ENCODE data around the gene TM7SF2. TPM values are rescaled to one million over a fixed set of nuclear protein-coding genes. Genes with fewer than 3 reads are reported as not detected.

The TM7SF2 gene
- total RNA-seq, 1 donor from 2014 or later = 36.1 TPM

DNA sequence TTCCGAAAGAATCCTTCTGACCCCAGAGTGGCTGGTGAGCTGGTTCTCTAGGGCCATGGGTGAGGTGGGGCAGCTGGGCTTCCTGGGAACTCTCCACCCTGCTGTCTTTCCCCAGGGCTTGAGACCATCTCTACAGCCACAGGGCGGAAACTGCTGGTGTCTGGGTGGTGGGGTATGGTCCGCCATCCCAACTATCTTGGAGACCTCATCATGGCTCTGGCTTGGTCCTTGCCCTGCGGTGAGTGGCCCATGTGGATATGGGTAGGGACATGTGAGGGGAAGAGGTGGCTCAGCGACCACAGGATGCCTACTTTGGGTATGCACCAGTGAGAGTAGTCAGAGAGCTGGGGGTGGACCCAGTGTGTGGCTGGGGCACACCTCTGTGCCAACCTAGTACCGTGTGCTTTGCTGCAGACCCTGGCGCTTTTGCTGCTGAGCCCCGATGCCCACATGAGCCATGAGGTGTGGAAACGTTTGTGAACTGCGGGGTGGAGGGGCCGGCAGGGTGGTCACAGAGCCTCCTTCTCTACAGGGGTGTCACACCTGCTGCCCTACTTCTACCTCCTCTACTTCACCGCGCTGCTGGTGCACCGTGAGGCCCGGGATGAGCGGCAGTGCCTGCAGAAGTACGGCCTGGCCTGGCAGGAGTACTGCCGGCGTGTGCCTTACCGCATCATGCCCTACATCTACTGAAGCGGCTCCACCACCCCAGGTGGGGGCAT is 3.9 kb downstream of the TM7SF2 start:
- Mint-ChIP-seq H3K36me3 (peaks cover 11% of the 10 kb centered on the region), H3K4me3 (peak overlapping the region; percentile 88), H3K4me1 (peaks cover 29% of the 10 kb centered on the region), H3K27me3 (ENCODE audit: insufficient read depth, low read depth) (peaks cover 8% of the 10 kb centered on the region), H3K9me3 (no peaks in the 10 kb centered on the region), H3K27ac (no peak overlapping the region)
- no peak overlapping the region for H3K27ac ChIP-seq
- H3K36me3 ChIP-seq = peaks cover 3% of the 10 kb centered on the region
- H3K27me3 ChIP-seq = no peaks in the 10 kb centered on the region
- H2AFZ ChIP-seq (replicated peaks) = no peak overlapping the region
- peaks cover 26% of the 10 kb centered on the region for H4K20me1 ChIP-seq (ENCODE audit: low read depth)
- TF ChIP-seq, protein P1, sequence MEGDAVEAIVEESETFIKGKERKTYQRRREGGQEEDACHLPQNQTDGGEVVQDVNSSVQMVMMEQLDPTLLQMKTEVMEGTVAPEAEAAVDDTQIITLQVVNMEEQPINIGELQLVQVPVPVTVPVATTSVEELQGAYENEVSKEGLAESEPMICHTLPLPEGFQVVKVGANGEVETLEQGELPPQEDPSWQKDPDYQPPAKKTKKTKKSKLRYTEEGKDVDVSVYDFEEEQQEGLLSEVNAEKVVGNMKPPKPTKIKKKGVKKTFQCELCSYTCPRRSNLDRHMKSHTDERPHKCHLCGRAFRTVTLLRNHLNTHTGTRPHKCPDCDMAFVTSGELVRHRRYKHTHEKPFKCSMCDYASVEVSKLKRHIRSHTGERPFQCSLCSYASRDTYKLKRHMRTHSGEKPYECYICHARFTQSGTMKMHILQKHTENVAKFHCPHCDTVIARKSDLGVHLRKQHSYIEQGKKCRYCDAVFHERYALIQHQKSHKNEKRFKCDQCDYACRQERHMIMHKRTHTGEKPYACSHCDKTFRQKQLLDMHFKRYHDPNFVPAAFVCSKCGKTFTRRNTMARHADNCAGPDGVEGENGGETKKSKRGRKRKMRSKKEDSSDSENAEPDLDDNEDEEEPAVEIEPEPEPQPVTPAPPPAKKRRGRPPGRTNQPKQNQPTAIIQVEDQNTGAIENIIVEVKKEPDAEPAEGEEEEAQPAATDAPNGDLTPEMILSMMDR (IDR thresholded peaks at IDR 0.05) = no peak
- TF ChIP-seq EZH2phosphoT487 (IDR thresholded peaks at IDR 0.05) (no peak), EZH2 (IDR thresholded peaks at IDR 0.05) (no peak)
- H3K9me3 ChIP-seq (ENCODE audit: low read depth) = no peaks in the 10 kb centered on the region
- H3K4me2 ChIP-seq = no peak overlapping the region
- H3K9ac ChIP-seq = no peak overlapping the region
- H3F3A ChIP-seq (ENCODE audit: low read depth) = peaks cover 67% of the 10 kb centered on the region
- peaks cover 37% of the 10 kb centered on the region for H3K79me2 ChIP-seq (ENCODE audit: low read depth)
- no peak overlapping the region for H3K4me3 ChIP-seq
- no peak for DNase-seq (ENCODE audit: low spot score)
- peaks cover 9% of the 10 kb centered on the region for H3K4me1 ChIP-seq

DNA sequence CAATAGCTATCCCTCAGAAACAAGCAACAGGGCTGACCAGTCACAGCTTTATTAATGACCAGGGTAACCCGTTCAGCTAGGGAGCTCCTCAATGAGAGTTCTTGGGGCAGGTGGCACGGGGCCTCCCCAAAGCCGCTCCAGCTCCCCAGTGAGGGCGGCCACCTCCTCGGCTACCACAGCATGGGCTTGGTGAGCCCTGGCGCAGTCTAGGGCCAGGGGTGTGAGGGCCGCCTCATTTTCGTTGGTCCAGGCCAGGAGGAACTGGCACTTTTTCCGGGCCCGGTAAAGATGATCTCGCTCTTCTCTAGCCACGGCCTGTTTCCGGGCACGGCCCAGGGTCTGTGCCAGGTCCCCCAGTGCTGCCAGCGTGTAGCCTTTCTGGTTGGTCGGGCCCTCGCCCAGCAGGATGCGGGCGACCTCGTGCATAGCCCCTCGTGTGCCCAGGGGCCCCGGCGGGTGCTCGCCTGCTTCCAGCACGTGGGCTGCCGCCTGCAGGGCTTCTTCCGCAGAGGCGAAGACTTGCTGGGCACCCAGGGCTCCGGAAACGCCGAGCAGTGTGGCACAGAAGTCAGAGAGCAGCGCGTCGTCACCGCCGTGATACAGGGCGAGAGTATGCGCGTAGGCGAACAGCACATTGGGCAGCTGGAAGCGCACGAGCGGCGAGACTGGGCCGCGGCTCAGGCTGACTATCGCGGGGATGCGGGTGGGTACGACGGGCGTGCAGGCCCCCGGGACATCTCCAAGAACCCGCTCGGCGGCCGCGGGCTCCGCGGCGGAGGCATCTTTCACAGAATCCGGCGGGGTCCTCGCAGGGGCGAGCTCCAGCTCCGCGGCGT is 4.9 kb downstream of the TM7SF2 start:
- Histone ChIP-seq H3K4me2 (peak overlapping the region; percentile 77), H3K27me3 (no peaks in the 10 kb centered on the region), H3K4me1 (peaks cover 11% of the 10 kb centered on the region), H2AFZ (replicated peaks) (no peak overlapping the region), H3F3A (ENCODE audit: low read depth) (peaks cover 66% of the 10 kb centered on the region), H3K36me3 (peaks cover 4% of the 10 kb centered on the region), H3K4me3 (peak overlapping the region; percentile 74), H3K27ac (no peak overlapping the region), H3K9ac (peak overlapping the region; percentile 66), H3K9me3 (ENCODE audit: low read depth) (no peaks in the 10 kb centered on the region), H4K20me1 (ENCODE audit: low read depth) (peaks cover 23% of the 10 kb centered on the region), H3K79me2 (ENCODE audit: low read depth) (peaks cover 48% of the 10 kb centered on the region)
- no peaks in the 10 kb centered on the region for H3K9me3 Mint-ChIP-seq
- peak; percentile 52 for DNase-seq (ENCODE audit: low spot score)
- H3K4me1 Mint-ChIP-seq = peaks cover 26% of the 10 kb centered on the region
- peak overlapping the region; percentile 88 for H3K4me3 Mint-ChIP-seq
- H3K27me3 Mint-ChIP-seq (ENCODE audit: insufficient read depth, low read depth) = peaks cover 7% of the 10 kb centered on the region
- H3K36me3 Mint-ChIP-seq = peaks cover 14% of the 10 kb centered on the region
- no peak overlapping the region for H3K27ac Mint-ChIP-seq
- TF ChIP-seq, protein P1 (IDR thresholded peaks at IDR 0.05) = no peak
- TF ChIP-seq EZH2 (IDR thresholded peaks at IDR 0.05) = no peak
- no peak for TF ChIP-seq EZH2phosphoT487 (IDR thresholded peaks at IDR 0.05)

DNA sequence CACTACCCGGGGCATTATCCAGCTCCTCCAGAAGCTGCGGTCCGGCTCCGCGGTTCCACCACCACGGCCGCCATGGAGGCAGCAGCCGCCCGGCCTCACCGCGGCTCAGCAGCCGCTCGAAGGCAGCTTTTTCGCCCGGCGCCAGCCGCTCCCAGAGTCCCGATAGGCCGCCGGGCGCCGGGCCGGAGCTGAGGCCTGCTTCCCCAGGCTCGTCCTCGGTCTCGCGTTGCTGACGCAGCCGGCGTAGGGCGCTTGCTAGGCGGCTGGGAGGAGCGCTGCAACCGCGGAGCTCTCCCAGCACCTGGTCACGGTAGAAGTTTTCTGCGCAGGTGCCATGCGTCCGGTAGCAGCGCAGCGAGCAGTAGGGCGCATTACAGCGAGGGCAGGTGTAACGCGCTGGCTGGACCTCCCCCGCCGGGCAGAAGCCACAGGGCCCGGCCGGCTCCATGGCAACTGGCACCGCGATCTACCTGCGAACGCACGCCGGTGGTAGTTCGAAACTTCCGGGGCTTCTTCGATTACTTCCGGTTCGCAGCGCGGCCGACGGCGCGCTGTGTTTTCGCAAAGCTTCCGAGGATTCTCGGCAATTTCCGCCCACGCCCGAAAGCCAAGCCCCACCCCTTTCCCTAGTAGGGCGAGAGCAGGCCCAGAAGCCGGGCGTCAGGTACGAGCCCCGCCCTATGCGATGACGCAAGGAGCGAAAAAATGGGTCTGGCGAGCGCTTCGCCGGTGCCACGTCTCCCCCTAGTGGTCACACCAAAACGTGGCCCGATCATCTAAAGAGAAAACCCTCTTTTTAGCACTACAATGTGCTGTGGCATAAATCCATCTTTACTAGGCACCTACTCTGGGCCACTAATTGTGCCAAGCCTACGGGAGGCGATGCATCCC is 5.8 kb downstream of the TM7SF2 start, which contains the start of gene ZNHIT2:
TSS of gene ZNHIT2 (minus strand) at position 496 of the 891 bp plus-strand sequence. CDS start at position 448, 48 bp downstream.
- peaks cover 4% of the 10 kb centered on the region for H3K36me3 ChIP-seq
- peak within 1 kb of the TSS; percentile 66 for H3K9ac ChIP-seq
- peaks cover 47% of the 10 kb centered on the region for H3K79me2 ChIP-seq (ENCODE audit: low read depth)
- DNase-seq (ENCODE audit: low spot score) = peak; percentile 100
- peak within 1 kb of the TSS; percentile 74 for H3K4me3 ChIP-seq
- no peaks in the 10 kb centered on the region for H3K9me3 Mint-ChIP-seq
- peaks cover 65% of the 10 kb centered on the region for H3F3A ChIP-seq (ENCODE audit: low read depth)
- peaks cover 24% of the 10 kb centered on the region for H4K20me1 ChIP-seq (ENCODE audit: low read depth)
- peaks cover 7% of the 10 kb centered on the region for H3K27me3 Mint-ChIP-seq (ENCODE audit: insufficient read depth, low read depth)
- H3K27ac Mint-ChIP-seq = peak within 1 kb of the TSS; percentile 84
- H2AFZ ChIP-seq (replicated peaks) = no peak within 1 kb of the TSS
- H3K36me3 Mint-ChIP-seq = peaks cover 14% of the 10 kb centered on the region
- H3K4me1 Mint-ChIP-seq = peaks cover 30% of the 10 kb centered on the region
- no peak within 1 kb of the TSS for H3K27ac ChIP-seq
- no peaks in the 10 kb centered on the region for H3K9me3 ChIP-seq (ENCODE audit: low read depth)
- H3K4me3 Mint-ChIP-seq = peak within 1 kb of the TSS; percentile 88
- no peaks in the 10 kb centered on the region for H3K27me3 ChIP-seq
- peaks cover 11% of the 10 kb centered on the region for H3K4me1 ChIP-seq
- H3K4me2 ChIP-seq = peak within 1 kb of the TSS; percentile 77
- no peak for TF ChIP-seq EZH2 (IDR thresholded peaks at IDR 0.05)
- TF ChIP-seq, protein P1 (IDR thresholded peaks at IDR 0.05) = peak; percentile 90
